GM12801 (cell line): ENCODE measurements around the gene CORO2B.

Experiments used
- CTCF ChIP-seq: IDR thresholded peaks from one replicate; pipeline ENCODE4 v1.5.1; 2011; ENCODE audit warnings: control low read depth; ENCODE audit not compliant: insufficient read length; ENCODE audit errors: extremely low read depth

Gene CORO2B

GRCh38 chr15:68693071-68693470 lies 114.3 kb downstream of the CORO2B start:
- no peak for TF ChIP-seq CTCF

- TF ChIP-seq CTCF: no peak
Measured at GRCh38 chr15:68694111-68694510, 115.3 kb downstream of the CORO2B start.

GRCh38 chr15:68695061-68695595 lies 116.3 kb downstream of the CORO2B start:
- TF ChIP-seq CTCF: no peak

GRCh38 chr15:68696414-68697363 lies 117.9 kb downstream of the CORO2B start:
- TF ChIP-seq CTCF: no peak

GRCh38 chr15:68697711-68698690 lies 119.2 kb downstream of the CORO2B start:
- no peak for TF ChIP-seq CTCF

DNA sequence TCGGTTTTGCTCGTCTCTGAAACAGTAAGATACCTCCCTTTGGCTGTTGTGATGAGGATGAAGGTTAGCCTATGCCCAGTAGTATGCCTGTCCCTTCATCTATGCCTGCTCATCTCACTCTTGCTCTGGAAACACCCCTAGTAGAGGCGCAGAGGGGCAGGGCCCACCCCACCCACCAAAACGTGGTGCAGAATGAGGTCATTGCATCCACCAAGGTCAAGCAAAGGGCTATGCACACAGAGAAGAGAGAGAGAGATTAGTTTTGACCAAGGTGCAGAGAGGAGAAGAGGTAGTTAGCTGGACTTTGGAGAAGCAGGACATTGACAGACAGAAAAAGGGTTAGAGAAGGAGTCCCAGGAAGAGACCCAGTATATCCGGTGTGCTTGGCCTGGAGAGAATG lies 119.9 kb downstream of the CORO2B start:
- no peak for TF ChIP-seq CTCF
